NOMO-1 treated with DMSO at 0.1 percent for 48 hours (cell line): Measurements from ENCODE around the gene SRPX.
A peak's percentile ranks its signal among the peaks of the same experiment; 100 is the strongest.

Experiments used
- DNase-seq: peaks from one replicate; lab custom pipeline; 2025; ENCODE audit not compliant: unreplicated experiment; lab: John Stamatoyannopoulos, UW

The SRPX gene

DNA sequence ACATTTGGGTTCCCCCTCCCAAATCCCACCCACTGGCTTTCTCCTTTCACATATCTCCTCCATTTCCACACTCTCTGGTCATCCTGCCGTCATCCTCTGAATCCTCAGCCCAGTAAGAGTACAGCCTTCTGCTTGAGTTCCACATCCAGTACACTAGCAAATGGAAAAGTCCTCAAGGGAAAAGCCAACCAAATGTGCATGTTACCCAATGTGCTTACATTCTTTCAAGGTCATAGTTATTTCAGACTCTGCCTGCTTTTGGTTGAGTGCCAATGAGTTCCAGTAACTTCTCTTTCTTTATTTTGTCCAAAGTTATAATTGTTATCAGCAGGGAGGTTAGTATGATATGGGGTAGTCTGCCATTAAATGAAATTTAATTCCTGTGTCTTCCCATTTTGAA is 78.1 kb downstream of the SRPX start:
- no peak for DNase-seq

DNA sequence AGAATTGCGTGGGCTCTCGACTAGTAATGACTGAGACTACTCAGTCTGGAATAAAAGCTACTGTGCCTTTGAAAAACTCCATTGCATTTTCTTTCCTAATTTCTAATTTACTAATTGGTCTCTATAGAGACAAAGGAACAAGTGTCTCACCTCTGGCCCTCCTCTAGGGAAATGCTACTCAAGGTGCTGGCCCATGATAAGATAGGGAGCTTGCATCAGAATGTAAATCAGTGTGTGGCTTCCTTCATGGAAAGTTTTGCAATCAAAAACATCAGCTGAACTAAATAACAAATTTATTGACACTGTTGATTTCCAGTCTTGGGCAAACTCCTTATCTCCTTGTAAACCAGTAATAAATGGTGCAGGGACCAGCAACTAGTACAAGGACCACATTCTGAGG is 81.8 kb downstream of the SRPX start:
- DNase-seq, result no peak

DNA sequence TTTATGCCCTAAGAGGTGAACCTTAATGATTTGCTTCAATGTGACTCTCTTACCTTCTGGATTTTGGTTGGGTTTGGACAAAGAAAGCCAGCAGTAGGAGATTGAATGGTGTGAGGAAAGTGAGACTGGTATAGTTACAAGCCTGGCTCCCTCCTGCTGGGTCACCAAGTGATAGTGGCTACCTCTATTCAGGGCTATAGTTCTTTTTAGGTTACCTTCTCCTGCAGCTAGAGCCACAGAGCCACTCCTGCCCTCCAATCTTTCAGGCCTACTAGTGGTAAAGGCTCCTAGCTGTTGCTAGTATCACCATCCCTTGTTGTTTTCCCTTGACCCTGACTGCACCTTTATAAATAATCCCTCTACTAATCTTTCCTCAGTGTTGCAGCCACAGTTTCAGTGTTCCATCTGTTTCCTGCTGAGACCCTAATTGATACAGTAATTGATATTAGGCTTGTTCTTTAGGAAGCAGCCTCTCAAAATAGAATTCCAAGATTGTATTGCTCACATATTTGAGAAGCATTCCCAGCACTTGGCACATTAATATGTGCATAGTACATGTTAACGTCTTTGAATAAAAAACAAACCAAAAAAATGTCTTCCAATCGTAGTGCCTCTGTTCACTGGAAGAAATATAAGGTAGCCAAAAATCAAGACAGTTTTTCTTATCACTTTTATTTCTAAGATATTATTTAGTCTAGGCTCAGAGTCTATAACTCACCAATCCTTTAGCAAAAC is 82.3 kb downstream of the SRPX start:
- DNase-seq, result no peak

DNA sequence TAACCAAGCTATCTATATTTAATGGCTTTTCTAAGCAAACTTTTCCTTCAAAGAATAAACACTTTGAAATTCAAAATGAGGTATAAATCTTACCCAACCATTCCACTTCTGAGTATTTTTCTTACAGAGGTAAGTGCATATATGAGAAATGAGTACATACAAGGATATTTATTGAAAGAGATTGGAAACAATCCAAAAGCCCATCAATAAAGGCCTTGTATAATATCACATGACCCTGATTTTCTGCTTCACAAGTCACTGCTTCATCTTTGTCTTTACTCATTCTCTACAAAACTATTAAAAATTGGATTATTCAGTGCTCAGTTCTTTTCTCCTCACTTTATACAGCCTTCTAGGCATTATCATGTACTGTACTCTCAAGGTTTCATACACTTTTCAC is 91.3 kb downstream of the SRPX start:
- DNase-seq, result no peak

DNA sequence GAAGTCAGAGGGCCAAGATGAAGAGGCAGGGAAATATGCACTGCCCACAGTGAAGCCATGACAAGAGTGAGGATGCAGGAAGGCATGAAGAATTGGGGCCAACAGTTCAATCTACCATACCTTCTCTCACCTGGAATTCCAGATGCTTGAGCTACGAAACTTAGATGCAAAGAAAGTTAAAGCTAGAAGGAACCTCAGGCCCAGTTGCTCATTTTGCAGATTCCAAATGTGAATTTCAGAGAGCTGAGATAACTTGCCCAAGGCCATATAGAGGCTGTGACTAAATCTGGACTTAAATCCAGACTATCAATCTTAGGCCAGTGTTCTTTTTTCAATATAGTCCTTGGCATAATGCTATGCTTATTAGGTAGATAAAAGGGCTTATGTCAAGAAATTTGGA is 92.7 kb downstream of the SRPX start:
- DNase-seq, result no peak

DNA sequence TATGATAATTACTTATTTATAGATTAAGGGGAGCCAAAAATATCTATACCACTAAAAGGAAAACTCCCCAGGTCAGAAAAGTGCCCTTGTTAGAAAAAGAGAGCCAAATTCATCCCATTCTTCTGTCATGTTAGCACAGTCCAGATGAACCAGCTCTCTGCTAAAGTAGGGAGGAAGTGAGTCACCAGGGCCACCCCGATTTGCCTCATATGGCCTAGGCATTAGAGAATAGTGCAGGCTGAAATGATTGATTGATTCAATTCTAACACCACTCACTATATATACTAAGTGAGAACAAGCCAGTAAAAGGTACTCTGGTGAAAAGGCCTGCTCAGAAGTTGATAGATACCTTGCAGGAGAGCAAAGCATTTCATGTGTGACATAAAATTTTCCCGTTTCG is 94.5 kb downstream of the SRPX start:
- peak; percentile 22 for DNase-seq

DNA sequence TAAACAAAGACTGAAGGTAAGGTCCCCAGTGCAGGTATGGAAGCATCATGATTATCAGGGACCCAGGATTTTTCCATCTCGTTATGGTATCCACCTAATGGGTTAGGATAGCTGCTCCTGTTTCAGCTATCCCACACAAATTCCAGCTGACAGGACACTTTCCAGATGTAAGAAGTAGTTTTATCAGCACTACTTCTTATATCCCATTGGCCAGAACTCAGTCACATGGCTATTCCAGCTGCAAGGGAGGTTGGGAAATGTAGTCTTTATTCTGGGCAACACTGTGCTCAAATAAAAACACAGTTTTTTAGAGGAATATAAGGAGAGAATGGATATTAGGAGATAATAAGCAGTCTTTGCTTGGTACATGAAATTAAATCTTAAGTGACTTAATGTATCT is 96.7 kb downstream of the SRPX start:
- no peak for DNase-seq

DNA sequence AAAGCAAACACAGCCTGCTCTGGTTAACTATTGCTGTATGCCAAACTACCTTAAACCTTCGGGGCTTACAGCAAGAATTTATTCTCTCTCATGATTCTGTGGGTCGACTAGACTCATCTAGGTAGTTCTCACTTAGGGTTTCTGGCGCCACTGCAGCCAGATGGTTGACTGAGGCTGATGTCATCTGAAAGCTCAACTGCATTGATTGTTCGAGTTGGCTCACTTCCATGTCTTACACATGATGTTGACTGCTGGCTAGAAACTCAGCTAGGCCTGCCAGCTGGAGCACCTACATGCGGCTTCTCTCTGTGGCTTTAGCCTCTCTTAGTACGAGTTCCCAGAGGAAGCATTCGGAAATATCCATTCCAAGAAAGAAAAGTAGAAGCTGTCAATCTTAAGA is 103.2 kb downstream of the SRPX start:
- no peak for DNase-seq

DNA sequence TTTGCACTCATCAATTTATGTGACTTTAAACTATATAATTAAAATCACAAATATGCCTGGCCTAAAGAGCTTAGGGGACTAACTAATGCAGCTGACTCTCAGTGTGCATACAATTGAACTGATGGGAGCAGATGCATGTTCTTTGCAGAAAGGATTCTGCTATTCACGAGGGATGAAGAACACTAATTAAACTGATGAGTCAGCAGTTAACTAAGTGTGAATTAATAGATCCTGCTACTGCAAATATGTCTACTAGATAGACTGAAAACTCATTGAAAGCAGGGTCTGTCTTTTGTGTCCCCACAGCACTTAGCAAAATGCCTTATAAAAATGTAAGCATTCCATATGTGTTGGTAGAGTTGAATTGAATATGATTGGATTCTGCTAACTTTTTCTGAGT is 104.0 kb downstream of the SRPX start:
- DNase-seq, result no peak

DNA sequence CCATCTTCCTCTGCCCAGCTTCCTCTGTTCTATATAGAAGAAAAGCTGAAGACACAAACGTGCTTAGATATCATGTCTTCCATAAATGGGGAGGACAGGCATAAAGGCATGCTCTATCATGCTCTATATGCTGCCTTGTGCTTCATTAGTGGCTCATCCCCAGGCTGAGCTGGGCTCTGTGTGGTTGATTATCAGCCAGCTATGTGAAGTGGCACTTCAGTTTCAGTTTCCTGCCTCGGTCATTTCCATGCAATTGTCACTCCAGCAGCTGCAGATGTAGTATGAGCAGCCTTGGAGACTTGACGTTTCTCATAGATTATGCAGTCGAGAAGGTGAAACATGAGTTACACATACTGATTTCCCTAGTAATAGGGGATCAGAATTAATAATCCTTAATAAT is 108.1 kb downstream of the SRPX start:
- no peak for DNase-seq

DNA sequence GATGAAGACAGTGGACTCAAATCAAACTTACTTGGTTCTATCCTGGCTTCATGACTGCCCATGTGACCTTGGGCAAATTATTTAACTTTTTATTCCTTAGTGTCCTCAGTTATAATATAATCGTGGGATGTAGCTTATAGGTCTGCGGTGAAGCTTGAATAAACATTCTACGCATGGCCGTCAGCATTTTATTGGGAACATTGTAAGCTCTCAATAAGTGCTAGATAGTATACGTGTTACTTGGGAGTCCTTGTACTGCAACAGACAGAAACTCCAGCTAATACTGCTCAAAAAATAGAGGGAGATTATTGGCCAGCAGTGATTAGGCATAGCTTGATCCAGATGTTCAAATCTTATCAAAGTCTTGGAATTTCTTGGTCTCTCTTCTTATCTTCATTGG is 109.5 kb downstream of the SRPX start:
- DNase-seq, result no peak

DNA sequence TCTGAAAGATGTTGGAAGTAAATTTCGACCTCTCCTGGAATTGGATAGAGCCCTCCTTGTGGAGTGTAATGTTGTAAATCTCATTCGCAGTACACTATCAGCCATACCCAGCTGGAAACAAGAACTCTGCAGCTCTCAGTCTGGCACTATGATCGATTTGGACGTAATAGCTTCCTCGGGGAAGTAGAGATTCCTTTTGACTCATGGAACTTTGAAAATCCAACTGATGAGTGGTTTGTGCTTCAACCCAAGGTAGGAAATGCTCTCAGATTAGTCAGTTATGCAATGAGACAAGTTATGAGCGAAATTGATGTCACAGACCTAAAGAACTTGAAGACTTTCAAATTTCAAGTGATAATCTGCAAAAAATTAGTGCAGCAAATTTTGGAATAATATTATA is 110.4 kb downstream of the SRPX start:
- DNase-seq, result no peak

DNA sequence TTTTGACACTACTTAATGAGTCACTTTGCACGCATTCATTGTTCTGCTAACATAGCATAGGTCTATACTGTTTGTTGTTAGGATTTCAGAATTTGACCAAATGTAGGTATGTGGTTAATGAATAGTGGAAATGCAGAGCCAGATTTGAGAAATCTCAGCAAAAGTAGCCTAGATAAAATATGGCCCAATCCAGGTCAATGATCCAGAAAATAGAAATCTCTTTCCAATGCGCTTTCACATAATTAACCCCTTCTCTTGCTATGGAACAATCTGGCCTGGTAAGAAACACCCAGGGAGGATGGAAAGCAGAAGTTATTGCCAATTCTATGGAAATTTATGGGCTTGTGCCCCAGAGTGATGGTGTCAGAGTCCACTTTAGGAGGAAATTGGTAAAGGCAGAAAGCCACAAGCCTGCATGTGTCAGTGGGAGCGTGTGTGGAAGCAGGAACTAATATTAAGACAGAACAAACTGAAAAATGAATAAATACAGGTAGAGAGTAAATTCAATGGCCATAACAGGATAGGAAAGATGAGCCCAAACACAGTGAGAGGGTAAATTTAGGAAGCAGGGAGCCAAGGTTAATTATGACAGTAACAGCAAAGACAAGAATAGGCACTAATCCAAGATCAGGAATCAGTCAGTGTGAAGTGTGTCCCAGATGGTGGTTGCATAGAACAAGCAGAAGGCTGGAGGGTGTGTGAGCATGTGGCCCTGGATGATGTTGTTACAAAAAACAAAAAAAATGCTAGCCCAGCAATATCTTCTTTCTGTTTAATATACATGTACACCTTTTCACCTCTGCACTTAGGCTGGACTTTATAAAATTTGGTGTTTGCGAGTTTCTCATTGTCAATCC is 111.4 kb downstream of the SRPX start:
- DNase-seq, result peak; percentile 73

DNA sequence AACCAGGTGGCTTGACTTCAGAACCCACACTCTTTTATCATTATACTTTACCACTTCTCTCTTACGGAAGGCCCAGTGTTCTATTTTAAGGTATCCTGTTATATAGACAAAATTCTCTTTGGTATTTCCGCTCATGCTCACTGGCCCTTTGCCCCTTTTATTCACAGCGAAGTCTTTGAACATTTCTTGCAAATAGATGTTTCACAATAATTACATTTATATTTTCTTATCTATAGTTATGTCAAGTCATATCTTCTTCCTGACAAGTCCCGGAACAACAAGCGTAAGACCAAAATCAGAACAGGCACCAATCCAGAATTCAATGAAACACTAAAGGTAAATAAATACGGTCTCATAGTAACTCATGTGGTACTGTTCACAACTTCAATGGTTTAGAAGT is 112.3 kb downstream of the SRPX start:
- DNase-seq, result peak; percentile 56

DNA sequence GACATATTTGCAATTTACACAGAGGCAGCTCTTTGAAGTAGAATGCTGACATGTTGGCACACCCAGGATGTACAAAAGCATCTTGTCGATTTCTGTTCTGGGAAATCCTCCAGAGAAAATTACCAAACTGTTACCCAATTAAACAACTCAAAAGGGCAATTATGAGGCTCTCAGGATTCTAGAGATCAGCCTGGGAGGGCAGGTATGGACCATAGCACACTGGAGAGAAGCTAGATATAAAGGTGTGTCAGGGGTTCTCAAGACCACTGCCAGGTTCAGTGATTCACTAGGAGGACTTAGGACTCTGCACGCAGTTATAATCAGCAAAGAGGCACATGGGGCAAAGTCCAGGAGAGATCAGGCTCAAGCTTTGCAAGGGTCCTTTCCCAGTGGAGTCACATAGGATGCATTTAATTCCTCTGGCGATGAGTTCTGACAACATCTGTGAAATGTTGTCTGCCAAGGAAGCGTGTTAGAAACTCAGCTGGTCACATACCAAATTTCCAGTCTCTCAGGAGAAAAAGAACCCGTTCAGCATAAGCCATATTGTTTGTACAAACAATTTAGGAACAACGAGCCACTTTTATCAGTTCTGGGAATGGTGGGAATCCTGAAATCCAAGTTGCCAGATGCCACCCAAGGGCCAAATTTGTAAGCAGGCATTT is 113.5 kb downstream of the SRPX start:
- DNase-seq, result no peak

DNA sequence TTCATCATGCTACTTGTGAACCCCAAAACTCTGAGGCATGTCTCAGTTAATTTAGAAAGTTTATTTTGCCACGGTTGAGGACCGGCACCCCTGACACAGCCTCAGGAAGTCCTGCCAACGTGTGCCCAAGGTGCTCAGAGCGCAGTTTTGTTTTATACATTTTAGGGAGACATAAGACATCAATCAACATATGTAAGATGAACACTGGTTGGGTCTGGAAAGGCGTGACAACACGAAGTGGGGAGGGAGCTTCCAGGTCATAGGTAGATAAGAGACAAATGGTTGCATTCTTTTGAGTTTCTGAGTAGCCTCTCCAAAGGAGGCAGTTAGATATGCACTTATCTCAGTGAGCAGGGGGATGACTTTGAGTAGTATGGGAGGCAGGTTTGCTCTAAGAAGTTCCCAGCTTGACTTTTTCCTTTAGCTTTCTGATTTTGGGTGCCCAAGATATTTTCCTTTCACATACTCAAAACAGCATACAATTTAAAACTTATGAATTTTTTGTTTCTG is 115.4 kb downstream of the SRPX start:
- no peak for DNase-seq

DNA sequence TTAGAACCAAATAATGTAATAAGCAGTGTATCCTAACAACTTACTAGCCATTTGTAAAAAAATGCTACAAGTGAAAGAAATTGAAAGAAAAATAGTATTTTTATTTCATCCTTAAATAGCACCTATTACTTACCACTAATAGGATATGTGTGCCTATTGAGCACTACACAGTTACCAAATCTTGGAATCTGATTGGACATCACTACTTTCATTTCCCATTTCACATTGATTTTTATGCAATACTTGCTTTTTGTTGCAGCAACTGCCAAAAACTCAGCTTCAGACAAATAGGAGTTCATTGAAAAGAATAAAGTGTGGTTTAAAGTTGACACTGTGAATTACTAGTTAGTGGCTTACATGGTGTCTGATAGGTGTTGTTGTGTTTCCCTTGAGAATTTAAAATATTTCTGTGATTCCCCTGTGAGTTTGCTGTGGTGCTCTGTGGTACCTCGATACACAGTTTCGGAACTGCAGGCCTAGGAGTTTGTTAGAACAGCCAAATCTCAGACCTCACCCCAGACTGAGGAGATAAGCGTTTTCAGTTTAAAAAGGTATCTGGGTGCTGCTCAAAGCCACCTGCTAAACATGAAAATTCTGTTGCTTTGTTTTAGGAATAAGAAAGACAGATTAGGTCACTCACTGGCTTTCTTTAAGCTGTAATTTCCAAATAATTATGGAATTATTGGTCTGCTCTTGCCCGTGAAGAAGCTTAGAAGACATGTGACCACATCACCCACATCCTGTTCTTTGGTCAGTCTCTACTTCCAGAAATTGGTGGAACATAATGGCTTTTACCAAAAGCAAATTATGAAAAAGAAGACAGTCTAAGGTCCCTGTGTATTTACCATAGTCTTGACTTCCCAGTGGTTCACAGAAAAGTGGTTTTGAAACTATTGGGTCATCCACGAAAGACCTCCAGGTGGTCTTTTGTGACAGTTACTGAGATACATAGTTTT is 116.5 kb downstream of the SRPX start:
- peak; percentile 63 for DNase-seq

DNA sequence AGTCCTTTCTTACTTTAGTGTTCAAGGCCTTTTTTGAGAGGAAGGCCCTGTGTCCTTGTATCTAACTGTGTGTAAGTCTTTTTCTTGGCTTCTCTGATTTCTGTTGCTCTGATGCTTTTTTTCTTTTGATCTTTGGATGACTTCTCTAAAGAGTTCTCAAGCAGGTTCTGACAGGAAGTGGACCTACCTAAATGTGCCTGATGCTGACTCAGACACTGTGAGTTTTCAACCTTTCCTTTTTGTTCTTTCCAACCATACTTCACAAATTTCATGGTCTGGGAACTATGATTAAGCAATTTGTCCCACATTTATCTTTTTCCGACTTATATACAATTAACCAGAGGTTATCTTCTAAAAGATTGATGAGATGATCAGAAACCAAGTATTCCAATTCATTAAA is 117.8 kb downstream of the SRPX start:
- DNase-seq, result no peak

DNA sequence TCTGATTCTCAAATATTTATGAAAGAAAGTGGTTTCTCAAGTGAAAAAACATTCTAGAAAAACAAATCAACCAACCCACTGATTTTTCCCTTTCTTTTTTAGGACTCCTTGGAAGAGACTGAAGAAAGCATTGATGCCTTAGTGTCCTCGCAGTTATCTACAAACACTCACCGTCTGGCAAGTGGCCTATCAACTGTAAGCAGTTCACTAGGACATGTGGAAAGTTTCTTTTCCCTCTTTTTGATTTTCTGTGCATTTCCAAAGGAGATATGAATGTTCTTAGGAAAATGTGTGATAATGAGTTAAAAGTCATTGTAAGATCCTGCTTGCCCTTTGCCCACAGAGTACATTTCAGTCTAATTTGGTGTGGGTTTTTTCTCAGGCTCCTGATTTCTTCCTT is 118.4 kb downstream of the SRPX start:
- DNase-seq, result no peak

DNA sequence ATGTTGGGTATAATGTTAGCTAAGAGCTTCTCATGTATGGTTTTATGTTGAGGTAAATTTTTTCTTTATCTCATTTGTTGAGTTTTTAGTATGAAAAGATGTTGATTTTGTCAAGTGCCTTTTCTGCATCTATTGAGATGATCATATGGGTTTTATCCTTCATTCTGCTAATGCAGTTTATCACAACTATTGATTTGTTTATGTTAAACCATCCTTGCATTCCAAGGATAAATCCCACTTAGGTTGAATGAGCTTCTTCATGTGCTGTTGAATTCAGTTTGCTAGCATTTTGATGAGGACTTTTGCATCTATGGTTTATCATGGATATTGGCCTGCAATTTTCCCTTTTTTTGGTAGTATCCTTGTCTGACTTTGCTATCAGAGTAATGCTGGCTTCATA is 121.0 kb downstream of the SRPX start:
- no peak for DNase-seq
